ENCODE results near the gene SUSD6.

DNA sequence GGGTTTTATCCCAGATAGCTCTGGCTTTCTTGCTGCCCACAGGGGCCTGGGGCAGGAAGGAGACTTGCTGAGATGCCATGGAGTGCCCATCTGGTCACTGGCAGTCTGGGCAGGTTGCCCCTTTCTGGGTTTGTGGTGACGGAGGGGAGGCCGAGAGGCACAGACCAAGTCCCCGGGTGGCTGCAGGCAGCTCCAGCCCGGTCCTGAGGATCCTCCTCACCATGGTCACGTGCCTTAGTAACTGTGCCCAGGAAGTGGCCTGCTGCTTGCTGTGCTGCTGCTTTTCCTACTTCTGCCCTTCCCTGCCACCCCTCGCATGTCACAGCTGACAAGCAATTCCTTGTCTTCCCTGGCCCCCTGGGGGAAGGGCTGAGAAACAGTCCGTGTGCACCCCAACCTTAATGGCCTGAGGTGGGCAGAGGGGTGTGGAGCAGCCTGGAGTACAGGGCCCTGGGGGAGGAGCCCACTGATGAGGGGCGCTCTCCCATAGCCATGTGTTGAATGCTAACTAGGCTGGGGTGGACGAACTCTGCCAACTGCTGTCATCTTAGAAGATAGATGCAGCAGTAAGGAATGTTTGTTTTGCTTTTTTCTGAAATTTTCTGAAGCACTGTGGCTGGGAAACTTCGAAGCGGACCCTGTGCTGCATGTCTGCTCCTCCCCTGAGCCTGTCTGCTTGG, 100.6 kb downstream of the SUSD6 start:
- TF ChIP-seq CTCF (IDR thresholded peaks at IDR 0.05) (no peak), POLR2A (IDR thresholded peaks at IDR 0.05) (no peak)
